ENCODE measurements around the gene PPFIBP2. TPM values are rescaled to one million over a fixed set of nuclear protein-coding genes. Genes with fewer than 3 reads are reported as not detected.
"Not testable (repeated sequence)": the region's sequence is repeated elsewhere in the genome, so short reads cannot be mapped to it uniquely, and the experiment has no call there.

PPFIBP2 gene
- total RNA-seq, 1 donor from 2014 or later, result 3.9 TPM

DNA sequence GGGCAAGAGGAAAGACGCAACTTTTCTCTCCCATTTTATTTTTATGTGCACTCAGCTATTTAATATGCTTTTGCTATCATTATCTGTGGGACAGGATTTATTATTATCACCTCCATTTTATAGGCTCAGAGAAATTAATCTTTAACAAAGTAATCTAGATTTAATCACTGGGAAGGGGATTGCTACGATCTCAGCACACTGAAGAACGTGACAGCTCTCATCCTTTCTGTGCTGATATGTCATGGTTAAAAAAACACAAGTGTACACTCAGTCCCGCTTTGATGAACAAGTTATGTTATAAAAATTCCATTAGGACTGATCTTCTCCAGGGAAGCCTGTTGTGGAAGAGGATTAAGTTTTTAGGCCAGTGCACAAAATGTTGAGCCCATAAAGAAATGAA is 121.9 kb downstream of the PPFIBP2 start:
- no peak for DNase-seq (ENCODE audit: low read depth)

DNA sequence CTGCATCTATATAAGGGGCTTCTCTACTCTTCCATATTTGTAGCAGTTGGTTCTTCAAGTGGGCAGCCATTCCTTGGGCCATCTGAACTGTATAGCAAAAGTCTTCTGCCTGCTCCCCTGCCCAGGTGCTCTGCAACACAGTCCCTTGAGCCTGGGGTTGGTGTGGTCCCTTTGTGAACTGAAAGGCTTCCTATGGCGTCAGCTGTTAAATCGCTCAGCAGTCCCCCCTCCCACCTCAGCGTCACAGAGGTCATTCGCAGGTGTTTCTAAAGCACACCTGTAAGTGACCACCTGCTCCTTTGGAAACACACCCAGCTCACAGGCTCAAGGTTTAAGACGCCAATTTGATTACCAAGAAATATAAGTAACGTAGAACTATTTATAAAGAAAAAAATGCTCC is 122.6 kb downstream of the PPFIBP2 start:
- no peak for DNase-seq (ENCODE audit: low read depth)

DNA sequence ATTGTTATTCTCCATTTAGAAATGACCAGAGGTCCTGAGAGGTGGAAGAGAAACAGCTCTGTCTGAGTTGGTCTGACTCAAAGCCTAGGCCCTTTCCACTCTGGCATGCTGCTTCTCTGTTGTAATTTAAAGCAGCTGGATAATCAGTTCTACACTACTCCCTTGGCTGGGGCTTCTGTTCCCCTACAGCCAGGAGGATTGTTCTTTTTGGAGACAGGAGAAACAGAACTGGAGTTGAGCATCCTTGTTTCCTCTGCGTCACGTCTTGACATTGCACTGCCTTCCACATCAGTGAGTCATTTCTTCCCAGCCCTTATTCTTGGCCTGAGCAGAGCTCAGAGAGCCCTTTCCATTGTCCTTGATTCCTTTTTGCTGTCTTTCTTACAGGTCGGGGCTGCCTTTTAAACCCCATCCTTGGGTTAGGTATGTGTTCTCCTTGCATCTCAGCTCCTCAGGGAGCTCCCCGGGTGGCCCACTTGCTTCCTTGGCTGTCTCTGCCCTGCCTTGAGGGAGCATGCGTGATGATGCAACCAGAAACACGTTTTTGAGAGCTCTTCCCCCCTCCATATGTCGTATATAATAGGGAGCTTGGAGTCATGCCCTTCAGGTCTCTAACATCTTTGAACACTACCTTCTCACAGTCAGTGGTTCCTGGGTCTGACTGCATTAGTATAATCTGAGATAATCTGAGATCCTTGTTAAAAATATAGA is 123.8 kb downstream of the PPFIBP2 start:
- DNase-seq (ENCODE audit: low read depth), result no peak

DNA sequence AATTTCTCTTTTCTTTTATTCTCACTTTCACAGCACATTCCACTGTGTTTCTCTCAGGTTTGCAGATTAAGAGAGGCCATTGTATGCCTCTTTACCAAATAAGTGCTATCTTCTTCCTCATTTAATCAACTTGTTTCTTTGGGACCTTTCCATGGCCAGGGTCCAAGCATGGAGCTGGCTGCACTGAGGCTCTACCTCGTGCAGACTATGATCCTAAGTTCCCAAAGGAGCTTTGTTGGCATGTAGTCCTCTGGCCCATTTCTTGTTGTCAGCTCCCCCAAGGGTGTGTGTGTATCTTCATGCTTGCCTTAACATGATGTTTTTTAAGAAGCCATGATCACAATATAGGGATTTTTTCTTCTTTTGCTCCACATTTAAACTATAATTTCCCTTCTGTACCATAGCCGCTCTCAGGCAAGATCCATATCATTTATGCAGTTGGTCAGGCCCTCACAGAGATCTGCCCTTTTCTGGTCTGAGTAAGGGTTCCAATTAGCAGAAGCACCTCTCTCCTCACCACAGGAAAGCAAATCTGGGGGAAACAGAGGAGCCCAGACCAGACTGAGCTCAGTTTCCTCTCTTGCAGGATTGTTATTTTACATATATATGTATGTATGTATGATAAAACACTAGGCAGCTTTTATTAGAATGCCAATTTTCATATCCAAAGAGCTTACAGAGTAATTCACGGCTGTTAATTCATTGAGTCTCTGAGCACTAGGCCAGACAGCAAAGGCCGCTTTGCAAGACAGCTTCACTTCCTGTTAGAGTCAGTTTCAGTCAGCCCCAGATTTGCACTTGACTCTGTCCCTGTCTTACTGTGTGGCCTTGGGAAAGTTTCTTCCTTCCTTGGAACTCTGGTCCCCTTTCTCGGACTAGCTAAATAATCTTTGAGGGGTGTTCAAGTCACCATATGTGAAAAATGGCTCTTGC is 125.2 kb downstream of the PPFIBP2 start:
- no peak for DNase-seq (ENCODE audit: low read depth)

DNA sequence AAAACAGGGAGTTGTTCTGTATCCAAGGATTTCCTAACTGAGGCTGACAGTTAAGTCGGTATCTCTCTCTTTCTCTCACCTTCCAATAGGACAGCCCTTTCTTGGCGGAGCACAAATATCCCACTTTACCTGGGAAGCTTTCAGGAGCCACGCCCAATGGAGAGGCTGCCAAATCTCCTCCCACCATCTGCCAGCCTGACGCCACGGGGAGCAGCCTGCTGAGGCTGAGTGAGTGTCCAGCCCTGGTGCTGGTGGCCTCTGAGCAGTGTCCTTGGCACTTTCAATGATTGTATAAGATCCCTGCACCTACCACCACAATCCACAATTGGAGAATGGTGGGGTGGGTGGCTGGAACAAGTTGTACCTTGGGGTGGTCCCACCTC is 125.8 kb downstream of the PPFIBP2 start:
- DNase-seq (ENCODE audit: low read depth), result no peak

DNA sequence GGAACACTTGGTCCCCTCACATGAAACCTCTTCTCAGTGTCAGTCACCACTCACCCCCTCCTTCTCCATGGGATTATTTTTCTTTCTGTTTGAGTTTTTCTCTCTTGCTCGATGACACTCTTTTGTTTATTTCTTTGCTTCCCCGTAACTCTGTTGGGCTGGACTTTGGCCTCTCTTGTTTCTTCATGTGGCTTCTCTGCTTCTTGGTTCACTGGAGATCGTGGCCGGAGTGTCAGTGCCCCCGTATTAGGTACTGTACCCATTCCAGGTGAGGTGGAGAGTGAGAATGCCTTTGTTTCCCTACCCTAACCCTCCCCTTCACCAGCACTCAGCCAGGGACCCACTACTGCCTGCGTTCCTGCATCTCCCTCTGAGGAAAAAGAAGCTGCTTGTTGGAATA is 127.0 kb downstream of the PPFIBP2 start:
- DNase-seq (ENCODE audit: low read depth), result peak; percentile 49

DNA sequence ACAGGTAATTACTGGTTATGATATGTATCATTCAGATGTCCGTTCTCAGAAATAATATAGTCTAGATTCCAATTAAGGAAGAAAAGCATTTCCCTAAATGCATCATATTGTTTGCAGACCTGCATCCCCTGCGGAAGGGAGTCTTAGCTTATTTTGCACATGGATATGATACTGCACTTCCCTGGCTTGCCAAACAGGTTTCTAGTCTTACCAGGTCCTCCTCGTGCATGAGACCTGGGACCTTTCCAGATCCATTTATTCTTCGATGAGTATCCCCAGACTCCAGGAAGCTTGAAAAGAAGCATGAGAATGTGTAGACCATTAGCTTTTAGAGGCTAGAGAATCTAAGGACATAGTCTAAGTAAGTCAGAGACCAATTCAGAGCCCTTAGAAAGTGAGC is 128.9 kb downstream of the PPFIBP2 start:
- DNase-seq (ENCODE audit: low read depth), result no peak

DNA sequence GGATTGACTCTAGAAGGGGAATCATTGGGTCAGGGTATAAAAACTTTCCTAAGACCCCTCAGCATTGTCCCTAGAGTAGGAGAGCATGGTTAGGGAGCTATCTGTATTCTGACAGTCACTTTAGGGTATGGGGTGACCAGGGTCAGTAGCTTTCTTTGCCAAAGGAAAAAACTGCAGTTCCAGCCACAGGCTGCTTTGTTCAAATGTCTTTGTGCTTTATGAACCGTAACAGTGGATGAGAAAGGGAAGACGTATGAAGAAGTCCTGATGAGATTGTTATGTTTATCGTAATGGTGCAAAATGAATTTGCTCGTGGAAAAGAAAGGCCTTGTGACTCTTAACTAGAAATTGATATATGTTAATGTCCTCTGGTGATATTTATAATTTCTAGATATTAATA is 129.5 kb downstream of the PPFIBP2 start:
- peak; percentile 37 for DNase-seq (ENCODE audit: low read depth)

DNA sequence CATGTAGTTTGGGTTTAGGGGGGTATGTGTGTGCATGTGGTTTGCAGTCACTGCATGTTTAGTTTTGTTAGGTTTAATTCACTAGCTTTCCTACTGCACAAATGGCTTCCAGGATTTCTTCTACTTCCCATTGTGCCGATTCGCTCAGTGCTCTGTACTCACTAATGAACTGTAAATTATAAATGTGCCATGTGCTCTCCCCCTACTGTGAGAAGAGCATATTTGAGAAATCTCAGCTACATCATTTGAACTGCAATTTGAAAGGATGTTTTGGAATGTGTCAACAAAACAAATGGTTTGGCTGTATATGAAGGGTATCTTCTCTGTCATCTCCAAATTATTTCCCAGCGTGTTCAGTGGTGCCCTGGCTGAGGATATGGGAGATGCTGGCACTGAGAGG is 131.4 kb downstream of the PPFIBP2 start:
- DNase-seq (ENCODE audit: low read depth), result no peak

DNA sequence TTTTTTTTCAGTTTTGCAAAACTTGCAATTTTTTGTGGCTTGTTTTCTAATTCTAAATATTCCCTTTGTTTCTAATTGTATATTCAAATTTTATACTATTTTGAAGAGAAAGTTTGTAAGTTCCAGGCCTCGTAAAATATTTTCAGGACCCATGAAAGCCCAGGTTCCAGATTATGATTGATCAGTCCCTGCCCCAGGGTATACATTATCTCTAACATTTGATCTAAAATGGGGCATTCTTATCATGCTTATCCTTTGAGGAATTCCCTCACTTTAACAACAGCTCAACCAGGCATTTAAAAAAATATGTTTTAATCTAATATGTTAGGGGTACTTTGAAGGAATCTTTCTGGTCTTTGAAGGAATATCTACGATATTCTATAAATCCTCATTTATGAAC is 133.1 kb downstream of the PPFIBP2 start:
- DNase-seq (ENCODE audit: low read depth), result no peak

DNA sequence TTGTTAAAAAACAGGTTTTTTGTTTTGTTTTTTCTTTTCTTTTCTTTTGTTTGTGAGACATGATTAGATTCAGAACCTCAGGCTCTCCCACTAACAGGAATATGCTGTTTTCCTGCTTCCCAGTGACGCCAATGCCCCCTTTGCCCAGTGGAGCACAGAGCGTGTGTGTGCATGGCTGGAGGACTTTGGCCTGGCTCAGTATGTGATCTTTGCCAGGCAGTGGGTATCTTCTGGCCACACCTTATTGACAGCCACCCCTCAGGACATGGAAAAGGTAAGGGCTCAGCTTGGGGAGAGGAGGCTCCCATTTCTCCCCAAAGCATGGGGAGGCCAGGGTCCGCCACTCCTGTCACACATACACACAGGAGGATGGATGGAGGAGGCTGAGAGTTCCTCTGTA is 134.5 kb downstream of the PPFIBP2 start:
- DNase-seq (ENCODE audit: low read depth), result no peak

DNA sequence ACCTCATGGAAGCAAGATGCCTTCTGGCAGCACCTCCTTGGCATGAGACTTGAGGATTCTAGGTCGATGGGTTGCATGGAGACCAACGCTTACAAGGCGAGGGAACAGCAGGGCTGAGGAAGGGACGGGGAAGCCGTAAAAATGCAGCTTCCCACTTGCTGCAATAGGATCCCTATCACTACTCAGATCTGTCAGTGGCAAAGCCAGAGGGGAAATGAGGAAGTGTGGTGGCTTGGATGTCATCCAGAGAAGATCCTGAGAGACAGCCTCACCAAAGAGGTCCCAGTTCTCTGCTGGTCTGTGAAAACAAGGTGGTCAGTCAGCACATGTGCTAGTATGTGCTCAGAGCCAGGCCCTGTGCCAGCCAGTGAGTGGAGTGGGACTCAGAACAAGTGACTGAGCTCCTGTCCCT is 137.3 kb downstream of the PPFIBP2 start:
- DNase-seq (ENCODE audit: low read depth), result no peak

DNA sequence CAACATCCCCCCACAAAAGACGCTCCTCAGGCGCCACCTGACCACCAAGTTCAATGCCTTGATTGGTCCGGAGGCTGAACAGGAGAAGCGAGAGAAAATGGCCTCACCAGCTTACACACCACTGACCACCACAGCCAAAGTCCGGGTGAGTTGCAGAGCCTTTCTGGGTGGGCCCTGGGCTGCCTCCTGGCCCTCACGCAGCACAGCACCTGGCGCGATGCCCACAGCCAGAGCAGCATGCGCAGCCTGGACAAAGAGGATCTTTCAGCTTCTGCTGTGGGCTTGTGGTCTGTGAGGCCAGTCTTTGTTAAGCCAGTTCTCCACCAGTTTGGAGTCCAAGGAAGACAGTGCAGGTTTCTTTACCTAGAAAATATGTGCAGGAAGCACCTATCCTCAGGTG is 137.9 kb downstream of the PPFIBP2 start:
- DNase-seq (ENCODE audit: low read depth), result no peak

DNA sequence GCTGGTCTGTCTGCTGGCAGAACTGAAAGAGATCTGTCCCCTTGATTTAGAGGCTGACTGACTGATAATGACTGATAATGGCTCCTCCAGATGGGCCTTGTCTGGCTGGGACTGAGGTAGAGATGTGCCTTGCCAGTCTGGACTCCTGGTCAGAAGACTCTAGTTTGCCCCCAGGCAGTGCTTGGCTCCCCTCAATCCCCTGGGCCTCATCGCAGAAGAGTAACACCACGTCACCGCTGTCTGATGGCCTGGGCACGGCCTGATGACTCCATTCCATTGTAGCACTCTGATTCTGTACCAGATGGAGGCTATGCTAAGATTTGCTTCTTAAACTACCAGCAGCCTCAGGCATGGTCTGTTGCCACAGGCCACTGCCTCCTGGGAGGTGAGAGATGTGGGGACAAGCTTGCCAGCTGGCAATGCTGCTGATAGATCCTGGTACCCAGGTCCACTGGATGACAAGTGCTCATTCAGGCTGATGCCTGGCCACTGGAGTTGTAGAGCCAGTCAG is 140.5 kb downstream of the PPFIBP2 start:
- no peak for DNase-seq (ENCODE audit: low read depth)

DNA sequence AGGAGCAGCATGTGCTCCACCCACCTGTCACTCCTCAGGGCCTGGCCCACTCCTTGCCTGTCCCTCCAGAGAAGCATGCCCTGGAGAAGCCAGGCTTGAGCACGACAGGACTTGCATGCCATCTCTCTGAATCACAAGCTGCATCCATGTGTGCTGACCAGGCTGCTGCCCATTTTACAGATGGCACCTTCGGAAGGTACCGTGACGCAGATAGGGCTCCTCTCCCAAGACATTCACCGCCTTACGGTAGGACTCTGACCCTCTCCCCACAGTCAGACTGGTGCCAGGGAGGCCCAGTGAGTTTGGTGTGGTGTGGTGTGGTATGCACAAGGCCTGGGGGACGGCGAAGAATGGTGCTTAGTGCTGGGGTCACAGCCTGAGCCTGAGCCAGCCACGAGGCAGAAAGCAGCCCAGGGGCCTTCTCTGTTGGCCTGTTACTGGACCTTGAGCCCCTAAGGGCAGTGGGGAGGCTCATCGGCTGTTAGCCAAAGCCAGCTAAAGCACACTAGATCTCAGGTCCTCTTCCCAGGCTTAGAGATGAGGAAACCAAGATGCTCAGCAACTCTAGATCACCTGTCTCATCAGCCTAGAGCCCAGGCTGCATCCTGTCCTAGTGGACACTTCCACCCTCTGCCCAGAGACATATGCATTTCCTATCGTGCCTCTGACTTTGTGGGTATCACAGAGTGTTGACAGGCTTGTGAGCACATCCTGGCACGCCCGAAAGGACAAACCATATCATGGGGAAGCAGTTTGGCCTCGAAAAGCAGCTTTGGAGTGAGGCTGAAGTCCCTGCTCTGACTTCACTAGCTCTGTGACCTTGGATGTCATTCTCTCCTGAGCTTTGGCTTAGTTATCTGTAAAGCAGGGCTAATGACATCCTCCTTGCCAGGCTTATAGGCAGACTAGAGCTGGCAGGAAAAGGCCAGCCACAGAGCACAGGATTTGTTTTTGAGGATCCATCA is 141.7 kb downstream of the PPFIBP2 start:
- DNase-seq (ENCODE audit: low read depth), result no peak

DNA sequence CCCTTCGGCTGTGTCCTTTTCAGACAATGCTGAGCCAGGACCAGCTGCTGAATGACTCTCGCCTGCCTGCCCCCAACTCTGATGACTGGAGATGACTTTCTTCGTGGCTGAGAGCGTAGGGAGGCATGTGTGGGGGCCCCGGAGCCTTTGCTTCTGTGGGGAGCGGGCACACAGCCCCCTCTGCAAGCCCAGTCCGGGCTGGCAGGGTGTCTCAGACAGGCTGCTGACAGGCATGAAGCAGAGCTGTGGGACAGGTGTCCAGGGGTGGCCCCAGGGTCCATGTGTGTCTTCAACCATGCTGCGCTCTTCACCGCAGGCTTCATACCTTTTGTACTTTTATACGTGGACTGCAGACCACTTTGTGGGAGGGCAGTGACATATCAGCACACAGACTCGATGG is 142.9 kb downstream of the PPFIBP2 start:
- DNase-seq (ENCODE audit: low read depth), result no peak

DNA sequence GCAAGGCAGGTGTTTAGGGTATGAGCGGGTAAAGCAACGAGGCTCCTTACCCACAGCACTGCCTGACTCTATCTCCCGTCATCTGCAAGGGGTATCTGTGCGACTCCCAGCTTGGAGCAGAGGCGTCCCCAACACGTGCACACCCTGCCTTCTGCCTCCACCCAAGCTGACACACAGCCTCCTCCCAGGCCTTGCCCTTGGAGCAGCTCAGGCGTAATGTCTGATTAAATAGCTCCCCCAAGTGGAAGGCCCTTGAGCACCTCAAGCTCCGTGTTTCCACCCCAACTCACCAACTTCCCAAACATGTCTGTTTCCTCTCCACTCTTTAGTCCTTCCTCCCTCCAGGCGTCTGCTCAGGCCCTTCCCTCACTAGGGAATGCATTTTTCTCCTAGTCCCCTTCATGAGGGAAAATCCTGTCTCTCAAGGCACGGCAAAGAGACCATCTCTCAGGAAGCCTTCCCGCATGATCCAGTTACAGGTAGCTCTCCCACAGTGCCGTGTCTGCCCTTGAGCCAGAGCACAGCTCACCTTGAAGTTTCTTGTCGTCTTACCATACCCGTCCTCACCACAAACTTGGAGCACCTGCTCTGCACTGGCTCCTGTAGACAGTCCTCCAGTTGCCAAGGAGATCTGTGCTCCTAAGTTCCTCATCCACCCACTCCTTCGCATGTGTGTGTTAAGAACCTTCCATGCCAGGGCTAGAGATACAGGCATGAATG is 143.7 kb downstream of the PPFIBP2 start:
- DNase-seq (ENCODE audit: low read depth), result peak; percentile 62

DNA sequence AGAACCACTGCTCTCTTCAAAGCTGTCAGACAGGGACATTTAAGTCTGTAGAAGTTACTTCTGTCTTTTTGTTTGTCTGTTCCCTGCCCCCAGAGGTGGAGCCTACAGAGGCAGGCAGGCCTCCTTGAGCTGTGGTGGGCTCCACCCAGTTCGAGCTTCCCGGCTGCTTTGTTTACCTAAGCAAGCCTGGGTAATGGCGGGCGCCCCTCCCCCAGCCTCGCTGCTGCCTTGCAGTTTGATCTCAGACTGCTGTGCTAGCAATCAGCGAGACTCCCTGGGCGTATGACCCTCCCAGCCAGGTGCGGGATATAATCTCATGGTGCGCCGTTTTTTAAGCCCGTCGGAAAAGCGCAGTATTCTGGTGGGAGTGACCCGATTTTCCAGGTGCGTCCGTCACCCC is 149.7 kb downstream of the PPFIBP2 start:
- DNase-seq (ENCODE audit: low read depth), result not testable (repeated sequence)

DNA sequence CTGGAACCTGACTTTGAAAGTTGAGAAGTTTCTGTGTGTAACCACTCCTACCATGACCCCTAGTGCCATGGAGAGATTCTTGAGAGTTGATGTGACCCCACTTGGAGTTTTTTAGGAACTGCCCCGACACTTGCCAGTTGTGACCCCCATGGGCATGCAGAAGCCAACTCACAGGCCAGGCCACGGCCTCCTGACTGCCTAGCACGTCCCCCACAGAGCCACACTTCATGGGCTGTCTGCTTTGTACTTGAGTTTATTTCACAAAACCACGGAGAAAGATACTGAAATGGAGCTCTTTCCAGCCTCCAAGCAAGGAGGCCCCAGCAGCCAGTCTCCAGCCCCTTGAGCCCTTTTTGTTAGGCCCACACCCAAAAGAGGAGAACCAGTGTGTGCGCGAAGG is 151.1 kb downstream of the PPFIBP2 start:
- DNase-seq (ENCODE audit: low read depth), result no peak

DNA sequence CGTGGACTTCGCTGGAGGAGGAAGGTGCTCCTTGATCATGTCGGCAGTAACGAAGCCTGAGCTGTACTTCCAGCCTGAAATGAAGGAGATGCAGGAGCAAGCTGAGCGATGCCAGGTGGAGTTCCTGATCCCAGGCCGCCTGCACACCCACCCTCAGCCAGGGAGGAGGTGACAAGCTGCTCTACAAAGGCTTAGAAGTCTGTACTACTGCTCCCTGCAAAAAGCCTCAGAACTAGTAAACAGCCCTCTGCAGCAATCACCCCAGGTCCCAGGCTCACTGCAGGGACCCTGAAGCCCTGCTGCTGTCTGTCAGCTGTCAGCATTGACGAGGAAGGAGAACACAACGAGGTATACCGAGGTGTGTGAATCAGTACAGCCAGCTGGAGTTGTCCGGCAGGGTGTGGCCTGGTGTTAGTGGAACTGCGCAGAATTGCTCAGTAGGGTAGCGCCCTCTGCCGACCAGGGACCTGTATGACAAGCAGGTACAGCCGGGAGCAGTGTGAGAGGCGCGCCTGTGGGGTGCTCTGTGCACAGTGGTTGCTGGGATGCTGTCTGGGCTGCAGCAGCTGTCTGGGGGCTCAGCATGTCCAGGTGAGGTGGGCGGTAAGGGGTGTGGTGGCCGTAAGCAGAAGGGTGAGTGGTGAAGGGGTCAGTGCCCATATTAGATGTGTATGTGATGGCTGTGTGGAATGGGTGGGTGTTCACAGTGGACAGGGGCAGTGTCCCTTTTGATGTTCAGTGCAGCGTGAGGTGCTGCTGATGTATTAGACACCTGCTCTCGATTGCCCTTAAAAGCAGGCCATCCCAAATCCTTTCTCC is 151.9 kb downstream of the PPFIBP2 start:
- DNase-seq (ENCODE audit: low read depth), result peak; percentile 64

Measured in renal cortical epithelial cell (primary cell).